HG03558 (cell line): ENCODE data around the gene PHOSPHO1.
A peak's percentile ranks its signal among the peaks of the same experiment; 100 is the strongest.

Source experiments
- ATAC-seq: cut with Tn5 transposase; IDR thresholded peaks from one replicate; pipeline ENCODE4 v1.9.1; 2021; ENCODE audit warnings: moderate number of reproducible peaks; ENCODE audit not compliant: unreplicated experiment; ENCODE audit errors: extremely low read depth

PHOSPHO1 gene

GRCh38 chr17:49223168-49223516, 7.4 kb downstream of the PHOSPHO1 start:
- ATAC-seq: no peak

- no peak for ATAC-seq
Measured at GRCh38 chr17:49219987-49220386, 10.6 kb downstream of the PHOSPHO1 start.

GRCh38 chr17:49218941-49219913, 11.4 kb downstream of the PHOSPHO1 start:
- no peak for ATAC-seq

- ATAC-seq: no peak
Measured at GRCh38 chr17:49217651-49218413, 12.8 kb downstream of the PHOSPHO1 start.

GRCh38 chr17:49216953-49217650, 13.5 kb downstream of the PHOSPHO1 start:
- ATAC-seq: no peak

- no peak for ATAC-seq
Measured at GRCh38 chr17:49216482-49216881, 14.1 kb downstream of the PHOSPHO1 start.

- ATAC-seq: no peak
Measured at GRCh38 chr17:49214676-49215360, 15.8 kb downstream of the PHOSPHO1 start.

- no peak for ATAC-seq
Measured at GRCh38 chr17:49213847-49214246, 16.7 kb downstream of the PHOSPHO1 start.

- ATAC-seq: no peak
Measured at GRCh38 chr17:49213399-49213798, 17.2 kb downstream of the PHOSPHO1 start.

GRCh38 chr17:49210158-49211029, 20.2 kb downstream of the PHOSPHO1 start, which contains the start of the genes ABI3 and GNGT2:
TSS of gene ABI3 (plus strand) at chr17:49210707. CDS start at chr17:49210725, 18 bp downstream.
TSS of gene GNGT2 (minus strand) at chr17:49210574. CDS start at chr17:49207422, 3,152 bp downstream.
- peak; percentile 52 for ATAC-seq

GRCh38 chr17:49209061-49209571, 21.5 kb downstream of the PHOSPHO1 start:
- no peak for ATAC-seq

- no peak for ATAC-seq
Measured at GRCh38 chr17:49204516-49204915, 26.1 kb downstream of the PHOSPHO1 start.

GRCh38 chr17:49203796-49204195, 26.8 kb downstream of the PHOSPHO1 start:
- no peak for ATAC-seq

- no peak for ATAC-seq
Measured at GRCh38 chr17:49201481-49201927, 29.1 kb downstream of the PHOSPHO1 start.

GRCh38 chr17:49200423-49201083, 30.0 kb downstream of the PHOSPHO1 start:
- ATAC-seq: no peak

- no peak for ATAC-seq
Measured at GRCh38 chr17:49198211-49198610, 32.4 kb downstream of the PHOSPHO1 start.

- ATAC-seq: no peak
Measured at GRCh38 chr17:49197346-49197998, 33.1 kb downstream of the PHOSPHO1 start.

- no peak for ATAC-seq
Measured at GRCh38 chr17:49196520-49196919, 34.1 kb downstream of the PHOSPHO1 start.
